Karpas-422 (cell line): Measurements from ENCODE around the gene DEFB115. TPM values are rescaled to one million over a fixed set of nuclear protein-coding genes. Genes with fewer than 3 reads are reported as not detected.
"Not testable (repeated sequence)": the region's sequence is repeated elsewhere in the genome, so short reads cannot be mapped to it uniquely, and the experiment has no call there.

Source experiments
- DNase-seq: peaks from one replicate; pipeline ENCODE4 v3.0.0-alpha.2; 2015
- H2AFZ ChIP-seq: fragments of 200-600 bp; sonication (generic); 2 replicates; pipeline ENCODE4 v1.6.1; 2014; ENCODE audit warnings: antibody characterized with exemption, low read length, mixed read lengths
- H3K27ac ChIP-seq: fragments of 200-600 bp; sonication (generic); 2 replicates; pipeline ENCODE4 v1.5.1; 2014; ENCODE audit warnings: mild to moderate bottlenecking, low read length, moderate library complexity
- H3K27me3 ChIP-seq: fragments of 200-600 bp; sonication (generic); 2 replicates; pipeline ENCODE4 v1.6.1; 2014; ENCODE audit warnings: low read length, mixed read lengths
- H3K36me3 ChIP-seq: fragments of 200-600 bp; sonication (generic); 2 replicates; pipeline ENCODE4 v1.6.1; 2014; ENCODE audit warnings: low read length, mixed read lengths; ENCODE audit not compliant: insufficient read depth
- H3K4me1 ChIP-seq: fragments of 200-600 bp; sonication (generic); 2 replicates; pipeline ENCODE4 v1.6.1; 2014; ENCODE audit warnings: mild to moderate bottlenecking, low read length, mixed read lengths
- H3K4me2 ChIP-seq: fragments of 200-600 bp; sonication (generic); 2 replicates; pipeline ENCODE4 v1.6.1; 2014; ENCODE audit warnings: low read length, low read depth, mild to moderate bottlenecking; ENCODE audit not compliant: poor library complexity, severe bottlenecking
- H3K4me3 ChIP-seq: fragments of 200-600 bp; sonication (generic); 2 replicates; pipeline ENCODE4 v1.5.1; 2014; ENCODE audit warnings: mild to moderate bottlenecking, antibody characterized with exemption, low read length, mixed read lengths
- H3K79me2 ChIP-seq: fragments of 200-600 bp; sonication (generic); 2 replicates; pipeline ENCODE4 v1.6.1; 2014; ENCODE audit warnings: mild to moderate bottlenecking, low read length, mixed read lengths
- H3K9ac ChIP-seq: fragments of 200-600 bp; sonication (generic); 2 replicates; pipeline ENCODE4 v1.6.0; 2014; ENCODE audit warnings: low read length
- H3K9me2 ChIP-seq: fragments of 200-600 bp; sonication (generic), shearing (Covaris generic); replicated peaks from 2 replicates; pipeline ENCODE4 v1.6.0; 2014; ENCODE audit warnings: mild to moderate bottlenecking, low read length, moderate library complexity; ENCODE audit not compliant: insufficient read depth
- H3K9me3 ChIP-seq: fragments of 300-700, 200-600 bp; sonication (generic); 2 replicates; pipeline ENCODE4 v1.6.1; 2014; ENCODE audit warnings: low read length, mixed read lengths
- H4K20me1 ChIP-seq: fragments of 200-600 bp; sonication (generic); 2 replicates; pipeline ENCODE4 v1.6.1; 2014; ENCODE audit warnings: mild to moderate bottlenecking, antibody characterized with exemption, low read length, low read depth; ENCODE audit not compliant: insufficient read depth
- total RNA-seq: library from RNA; depleted of rRNA; stranded (reverse); fragments of >200 nt; shearing (Covaris generic); gene quantifications from 2 replicates; pipeline ENCODE4 v1.2.3, GENCODE V29; 2014; ENCODE audit warnings: low replicate concordance; rRNA removed

The DEFB115 gene
- total RNA-seq, 1 experiment from 2014 or later: not detected

GRCh38 chr20:31284964-31285363 lies 27.5 kb downstream of the DEFB115 start:
- H3K36me3 ChIP-seq, H3K9me2 ChIP-seq, H3K27me3 ChIP-seq, H3K9me3 ChIP-seq, H3K27ac ChIP-seq, H3K4me2 ChIP-seq, DNase-seq, H4K20me1 ChIP-seq, H2AFZ ChIP-seq, H3K79me2 ChIP-seq, H3K4me3 ChIP-seq, H3K4me1 ChIP-seq, H3K9ac ChIP-seq: not testable (repeated sequence)

GRCh38 chr20:31308535-31309162 lies 51.2 kb downstream of the DEFB115 start, which contains the start of gene DEFB116:
Gene DEFB116 (minus strand): TSS chr20:31308585. CDS start chr20:31308585, 0 bp downstream.
- Histone ChIP-seq H4K20me1 (no peaks in the 10 kb centered on the region), H3K27me3 (no peaks in the 10 kb centered on the region), H3K4me3 (no peak within 1 kb of the TSS), H3K9me3 (no peaks in the 10 kb centered on the region), H3K9ac (no peak within 1 kb of the TSS), H3K79me2 (no peaks in the 10 kb centered on the region), H2AFZ (no peak within 1 kb of the TSS), H3K4me2 (no peak within 1 kb of the TSS), H3K27ac (no peak within 1 kb of the TSS), H3K4me1 (no peaks in the 10 kb centered on the region), H3K36me3 (no peaks in the 10 kb centered on the region), H3K9me2 (no peaks in the 10 kb centered on the region)
- no peak for DNase-seq

Other genes with a start within 250 kb of the DEFB115 start
- not detected in 2 replicates for gene DEFB116, start 50.9 kb downstream of the DEFB115 start, total RNA-seq
- not detected in 2 replicates for gene DEFB118, start 110.9 kb downstream of the DEFB115 start, total RNA-seq
- not detected in 2 replicates for gene DEFB119, start 132.9 kb downstream of the DEFB115 start, total RNA-seq
- not detected in 2 replicates for gene DEFB121, start 148.6 kb downstream of the DEFB115 start, total RNA-seq
- gene DEFB123, start 183.0 kb downstream of the DEFB115 start, total RNA-seq: not detected in 2 replicates
- not detected in 2 replicates for gene DEFB124, start 217.5 kb downstream of the DEFB115 start, total RNA-seq
- not detected in 2 replicates for gene REM1, start 217.6 kb downstream of the DEFB115 start, total RNA-seq